Kidney (tissue), 14 donors: ENCODE results near the gene THSD4. TPM values are rescaled to one million over a fixed set of nuclear protein-coding genes. Genes with fewer than 3 reads are reported as not detected.

Experiments used
- DNase-seq, 5 donors: peaks; one replicate each; pipeline ENCODE4 v3.0.0-alpha.2; 2013 to 2020
- FAIRE-seq: peaks from 2 replicates; lab custom pipeline; 2012; peaks lifted over from hg19 to GRCh38; lab: Jason Lieb, UNC
- H3K27ac ChIP-seq, 2 donors: one replicate each; pipeline ENCODE4 v1.7.0; 2013; ENCODE audit warnings: low read depth in 2 of 2, low read length in 2 of 2, inconsistent platforms in 1 of 2
- H3K27me3 ChIP-seq: one replicate; pipeline ENCODE4 v1.7.1; 2013; ENCODE audit warnings: low read length, inconsistent platforms; ENCODE audit not compliant: control insufficient read depth, insufficient read depth
- H3K36me3 ChIP-seq, 3 donors: one replicate each; pipeline versions ENCODE4 v1.7.0 to v1.7.1; 2013; ENCODE audit warnings: low read length in 3 of 3, control low read depth in 1 of 3, inconsistent platforms in 1 of 3; ENCODE audit not compliant: insufficient read depth in 3 of 3, control insufficient read depth in 2 of 3
- H3K4me1 ChIP-seq, 3 donors: one replicate each; pipeline versions ENCODE4 v1.7.0 to v1.7.1; 2013; ENCODE audit warnings: low read length in 3 of 3, inconsistent platforms in 1 of 3, low read depth in 1 of 3; ENCODE audit not compliant: control insufficient read depth in 2 of 3, insufficient read depth in 2 of 3
- H3K4me3 ChIP-seq, 3 donors: one replicate each; pipeline versions ENCODE4 v1.7.0 to v1.8.1; 2013; ENCODE audit warnings: low read length in 3 of 3, control low read depth in 1 of 3, inconsistent platforms in 1 of 3
- H3K9ac ChIP-seq, 3 donors: one replicate each; pipeline versions ENCODE4 v1.7.0 to v1.7.1; 2013; ENCODE audit warnings: low read length in 3 of 3, control low read depth in 1 of 3, inconsistent platforms in 1 of 3
- H3K9me3 ChIP-seq, 3 donors: one replicate each; pipeline versions ENCODE4 v1.7.0 to v1.7.1; 2013; ENCODE audit warnings: low read length in 3 of 3, control low read depth in 1 of 3, inconsistent platforms in 1 of 3; ENCODE audit not compliant: control insufficient read depth in 2 of 3, insufficient read depth in 1 of 3
- CTCF ChIP-seq: IDR thresholded peaks from 3 replicates; pipeline ENCODE4 v1.5.1; 2012; ENCODE audit warnings: mild to moderate bottlenecking, moderate library complexity, borderline replicate concordance; ENCODE audit not compliant: insufficient read depth; ENCODE audit errors: extremely low read depth
- intact Hi-C: fragments of 100-400 bp; cut with DNase I; formaldehyde crosslinking; loops from one replicate; pipeline ENCODE4 v1.11.1; 2022
- polyA plus RNA-seq: library from polyadenylated mRNA; stranded (reverse); fragments of 350-450 nt; fragmentation: Illumina TruSeq; extraction: RNeasy Lipid Tissue Mini Kit (QIAGEN cat#74804); gene quantifications from one replicate; pipeline ENCODE4 v1.2.3, GENCODE V29; 2014; ENCODE audit warnings: low read depth, low replicate concordance; ENCODE audit not compliant: insufficient read depth
- total RNA-seq: library from RNA; stranded (reverse); fragmentation: NEBNext Ultra II Directional; extraction: Animal tissue kit (Norgen Biotek cat#: 25700); gene quantifications from one replicate; pipeline ENCODE4 v1.2.1, GENCODE V29; 2021
- donor health status: control.
- donor health status: control.
- donor health status: control.
- donor health status: control.
- donor health status: control.
- donor health status: DM: yes; HTN: yes; CAD: no.
- donor health status: Normal renal cell carcinoma (clear cell type).

The THSD4 gene
- total and polyA plus RNA-seq, 2 donors from 2014 or later = 9.4 to 36.3 TPM

GRCh38 chr15:71153823-71154524 lies 38.7 kb downstream of the THSD4 start:
- DNase-seq (no peak), FAIRE-seq (no peak)
- Histone ChIP-seq H3K9me3 (no peaks in the 10 kb centered on the region), H3K4me1 (peaks cover 0 to 22% (median 10%) of the 10 kb centered on the region in 3 donors), H3K4me3 (no peak overlapping the region), H3K9ac (no peak overlapping the region), H3K36me3 (no peaks in the 10 kb centered on the region), H3K27ac (no peak overlapping the region), H3K27me3 (no peaks in the 10 kb centered on the region)
- no peak for TF ChIP-seq CTCF
- intact Hi-C loops = no loop called here

DNA sequence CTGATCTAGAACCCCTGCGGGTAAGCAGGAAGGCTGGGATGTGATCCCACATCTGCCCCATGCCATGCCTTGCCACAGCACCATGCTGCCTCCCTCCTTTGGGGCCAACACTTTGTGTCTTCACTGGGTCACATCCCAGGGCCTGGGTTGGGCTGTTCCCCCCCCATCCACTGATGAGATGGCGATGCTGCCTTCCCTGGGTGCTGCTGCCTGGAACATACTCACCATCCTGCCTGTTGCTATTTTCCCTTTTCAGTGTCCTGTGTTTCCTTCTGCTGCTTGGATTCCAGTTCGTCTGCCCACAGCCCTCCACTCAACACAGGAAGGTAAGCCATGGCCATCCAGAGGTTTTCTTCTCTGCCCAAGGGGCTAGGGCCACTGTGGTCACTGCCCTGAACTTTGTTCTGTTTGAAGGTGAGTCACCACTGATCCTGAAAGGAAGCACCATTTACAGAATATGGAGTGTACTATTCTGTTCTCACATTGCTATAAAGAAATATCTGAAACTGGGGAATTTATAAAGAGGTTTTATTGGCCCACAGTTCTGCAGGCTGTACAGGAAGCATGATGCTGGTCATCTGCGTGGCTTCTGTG lies 39.4 kb downstream of the THSD4 start:
- Histone ChIP-seq H3K4me1 (peaks cover 0 to 19% (median 10%) of the 10 kb centered on the region in 3 donors), H3K27ac (no peak overlapping the region), H3K27me3 (no peaks in the 10 kb centered on the region), H3K9ac (no peak overlapping the region), H3K36me3 (no peaks in the 10 kb centered on the region), H3K4me3 (no peak overlapping the region), H3K9me3 (no peaks in the 10 kb centered on the region)
- intact Hi-C loops = no loop called here
- no peak for DNase-seq
- TF ChIP-seq CTCF = no peak
- FAIRE-seq = no peak

DNA sequence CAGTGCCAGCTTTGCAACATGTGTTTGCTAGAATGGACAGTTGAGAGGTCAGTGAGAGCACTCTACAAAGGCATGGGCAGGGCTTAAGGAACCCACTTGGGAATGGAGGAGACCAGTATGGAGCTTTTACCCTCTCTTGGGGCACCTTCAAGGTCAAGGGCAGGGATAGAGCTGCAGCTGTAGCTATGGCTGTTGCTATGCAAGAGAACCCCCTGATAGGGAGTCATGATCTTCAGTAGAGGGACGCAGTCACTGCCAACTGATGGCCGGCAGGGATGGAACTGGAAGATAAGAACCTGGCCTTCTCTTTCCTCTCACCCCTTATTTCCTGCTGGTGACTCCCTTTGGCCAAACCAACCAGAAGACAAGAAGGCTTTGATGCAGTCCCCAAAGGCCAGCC lies 40.3 kb downstream of the THSD4 start:
- Histone ChIP-seq H3K4me3 (no peak overlapping the region), H3K36me3 (no peaks in the 10 kb centered on the region), H3K9ac (no peak overlapping the region), H3K4me1 (peaks cover 0 to 11% (median 7%) of the 10 kb centered on the region in 3 donors), H3K9me3 (no peaks in the 10 kb centered on the region), H3K27me3 (no peaks in the 10 kb centered on the region), H3K27ac (no peak overlapping the region)
- intact Hi-C loops = no loop called here
- FAIRE-seq (no peak), DNase-seq (no peak)
- no peak for TF ChIP-seq CTCF
